Neural progenitor cell (in vitro differentiated cells): ENCODE data around the gene MTRF1L. TPM values are rescaled to one million over a fixed set of nuclear protein-coding genes. Genes with fewer than 3 reads are reported as not detected.
A peak's percentile ranks its signal among the peaks of the same experiment; 100 is the strongest.

Experiments used
- DNase-seq: peaks from one replicate; pipeline ENCODE4 v3.0.0-alpha.2; 2016; ENCODE audit warnings: low spot score
- H2AFZ ChIP-seq: fragments of 200-600 bp; sonication (generic); replicated peaks from 2 replicates; pipeline ENCODE4 v1.6.1; 2016; ENCODE audit warnings: antibody characterized with exemption
- H3F3A ChIP-seq: fragments of 200-600 bp; sonication (generic); 2 replicates; pipeline ENCODE4 v1.6.1; 2016; ENCODE audit warnings: antibody characterized with exemption, low read depth
- H3K27ac ChIP-seq: fragments of 200-600 bp; sonication (generic); 2 replicates; pipeline ENCODE4 v1.5.1; 2016; ENCODE audit warnings: mild to moderate bottlenecking
- H3K27me3 ChIP-seq: fragments of 200-600 bp; sonication (generic); 2 replicates; pipeline ENCODE4 v1.6.1; 2016; ENCODE audit warnings: mild to moderate bottlenecking, moderate library complexity
- H3K36me3 ChIP-seq: fragments of 200-600 bp; sonication (generic); 2 replicates; pipeline ENCODE4 v1.5.1; 2016
- H3K4me1 ChIP-seq: fragments of 200-600 bp; sonication (generic); 2 replicates; pipeline ENCODE4 v1.6.1; 2016; ENCODE audit warnings: mixed run types
- H3K4me2 ChIP-seq: fragments of 200-600 bp; sonication (generic); 2 replicates; pipeline ENCODE4 v1.6.1; 2016
- H3K4me3 ChIP-seq: fragments of 200-600 bp; sonication (generic); 2 replicates; pipeline ENCODE4 v1.5.1; 2016
- H3K79me2 ChIP-seq: fragments of 200-600 bp; sonication (generic); 2 replicates; pipeline ENCODE4 v1.6.1; 2016; ENCODE audit warnings: low read depth
- H3K9ac ChIP-seq: fragments of 200-600 bp; sonication (generic); 2 replicates; pipeline ENCODE4 v1.6.1; 2016
- H3K9me3 ChIP-seq: fragments of 200-600 bp; sonication (generic); 2 replicates; pipeline ENCODE4 v1.5.1; 2016; ENCODE audit warnings: low read depth
- H4K20me1 ChIP-seq: fragments of 200-600 bp; sonication (generic); 2 replicates; pipeline ENCODE4 v1.6.1; 2016; ENCODE audit warnings: low read depth
- H3K27ac Mint-ChIP-seq: 3 replicates; pipeline ENCODE4 v1.8.0; 2021; ENCODE audit warnings: mixed read lengths
- H3K27me3 Mint-ChIP-seq: 2 replicates; pipeline ENCODE4 v1.8.0; 2022; ENCODE audit warnings: low read depth, mild to moderate bottlenecking, inconsistent platforms, moderate library complexity, mixed read lengths; ENCODE audit not compliant: insufficient read depth
- H3K36me3 Mint-ChIP-seq: 3 replicates; pipeline ENCODE4 v1.8.0; 2021; ENCODE audit warnings: mixed read lengths
- H3K4me1 Mint-ChIP-seq: 3 replicates; pipeline ENCODE4 v1.8.0; 2021; ENCODE audit warnings: mixed read lengths
- H3K4me3 Mint-ChIP-seq: 3 replicates; pipeline ENCODE4 v1.8.0; 2021; ENCODE audit warnings: mild to moderate bottlenecking, moderate library complexity, mixed read lengths
- H3K9me3 Mint-ChIP-seq: 3 replicates; pipeline ENCODE4 v1.8.0; 2020; ENCODE audit warnings: mixed read lengths
- CTCF ChIP-seq: fragments of 200-600 bp; sonication (generic); IDR thresholded peaks from 2 replicates; pipeline ENCODE4 v1.5.1; 2017; ENCODE audit warnings: antibody characterized with exemption, mild to moderate bottlenecking
- EZH2 ChIP-seq: fragments of 200-600 bp; sonication (generic); IDR thresholded peaks from 2 replicates; pipeline ENCODE4 v1.6.1; 2017; ENCODE audit warnings: antibody characterized with exemption, mild to moderate bottlenecking, moderate library complexity
- EZH2phosphoT487 ChIP-seq: fragments of 200-600 bp; sonication (generic); IDR thresholded peaks from 2 replicates; pipeline ENCODE4 v1.6.1; 2017; ENCODE audit warnings: antibody characterized with exemption
- total RNA-seq: library from RNA; depleted of rRNA; stranded (reverse); fragments of >200 nt; gene quantifications from 2 replicates; pipeline ENCODE4 v1.2.3, GENCODE V29; 2015; ENCODE audit warnings: low replicate concordance

Gene MTRF1L
- total RNA-seq, 1 donor from 2014 or later: 29.0 TPM

GRCh38 chr6:153047386-153047785 lies 44.9 kb upstream of the MTRF1L start:
- Histone ChIP-seq H3F3A (no peaks in the 10 kb centered on the region), H2AFZ (no peak overlapping the region), H3K9me3 (no peaks in the 10 kb centered on the region), H3K9ac (no peak overlapping the region), H3K27me3 (no peaks in the 10 kb centered on the region), H3K4me2 (no peak overlapping the region), H3K27ac (no peak overlapping the region), H4K20me1 (no peaks in the 10 kb centered on the region), H3K4me3 (no peak overlapping the region), H3K79me2 (no peaks in the 10 kb centered on the region), H3K4me1 (peaks cover 9% of the 10 kb centered on the region), H3K36me3 (no peaks in the 10 kb centered on the region)
- DNase-seq: peak; percentile 17
- TF ChIP-seq EZH2: no peak
- no peak for TF ChIP-seq EZH2phosphoT487
- no peak for TF ChIP-seq CTCF
- H3K4me3 Mint-ChIP-seq: no peak overlapping the region
- no peaks in the 10 kb centered on the region for H3K27me3 Mint-ChIP-seq
- H3K36me3 Mint-ChIP-seq: peaks cover under 1% of the 10 kb centered on the region
- H3K4me1 Mint-ChIP-seq: no peaks in the 10 kb centered on the region
- H3K9me3 Mint-ChIP-seq: peaks cover 7% of the 10 kb centered on the region
- H3K27ac Mint-ChIP-seq: no peak overlapping the region

- Histone ChIP-seq H3K4me2 (no peak overlapping the region), H3K4me1 (peaks cover 9% of the 10 kb centered on the region), H3K36me3 (no peaks in the 10 kb centered on the region), H3K9ac (no peak overlapping the region), H3F3A (no peaks in the 10 kb centered on the region), H3K4me3 (no peak overlapping the region), H4K20me1 (no peaks in the 10 kb centered on the region), H2AFZ (no peak overlapping the region), H3K9me3 (no peaks in the 10 kb centered on the region), H3K27me3 (no peaks in the 10 kb centered on the region), H3K27ac (no peak overlapping the region), H3K79me2 (no peaks in the 10 kb centered on the region)
- Mint-ChIP-seq H3K36me3 (peaks cover 4% of the 10 kb centered on the region), H3K4me3 (no peak overlapping the region), H3K4me1 (no peaks in the 10 kb centered on the region), H3K9me3 (no peaks in the 10 kb centered on the region), H3K27me3 (no peaks in the 10 kb centered on the region), H3K27ac (no peak overlapping the region)
- no peak for TF ChIP-seq CTCF
- no peak for TF ChIP-seq EZH2
- TF ChIP-seq EZH2phosphoT487: no peak
- no peak for DNase-seq
Measured at GRCh38 chr6:153045271-153045670, 42.8 kb upstream of the MTRF1L start.

- Histone ChIP-seq H3K4me3 (no peak overlapping the region), H3K9me3 (no peaks in the 10 kb centered on the region), H3F3A (no peaks in the 10 kb centered on the region), H3K9ac (no peak overlapping the region), H3K4me2 (no peak overlapping the region), H3K27ac (no peak overlapping the region), H3K4me1 (peaks cover 9% of the 10 kb centered on the region), H2AFZ (no peak overlapping the region), H4K20me1 (no peaks in the 10 kb centered on the region), H3K27me3 (no peaks in the 10 kb centered on the region), H3K79me2 (no peaks in the 10 kb centered on the region), H3K36me3 (no peaks in the 10 kb centered on the region)
- no peaks in the 10 kb centered on the region for H3K4me1 Mint-ChIP-seq
- no peak overlapping the region for H3K27ac Mint-ChIP-seq
- H3K27me3 Mint-ChIP-seq: no peaks in the 10 kb centered on the region
- no peak for TF ChIP-seq EZH2phosphoT487
- TF ChIP-seq EZH2: no peak
- no peak for TF ChIP-seq CTCF
- H3K36me3 Mint-ChIP-seq: peaks cover 5% of the 10 kb centered on the region
- no peak overlapping the region for H3K4me3 Mint-ChIP-seq
- no peak for DNase-seq
- H3K9me3 Mint-ChIP-seq: no peaks in the 10 kb centered on the region
Measured at GRCh38 chr6:153044295-153044694, 41.8 kb upstream of the MTRF1L start.

GRCh38 chr6:153043719-153044118 lies 41.2 kb upstream of the MTRF1L start:
- TF ChIP-seq CTCF: no peak
- no peak for TF ChIP-seq EZH2phosphoT487
- TF ChIP-seq EZH2: no peak
- DNase-seq: no peak
- no peak overlapping the region for H3K4me2 ChIP-seq
- H3K79me2 ChIP-seq: no peaks in the 10 kb centered on the region
- H2AFZ ChIP-seq: no peak overlapping the region
- Mint-ChIP-seq H3K4me1 (no peaks in the 10 kb centered on the region), H3K36me3 (peaks cover 5% of the 10 kb centered on the region), H3K4me3 (no peak overlapping the region), H3K27me3 (no peaks in the 10 kb centered on the region), H3K9me3 (no peaks in the 10 kb centered on the region), H3K27ac (no peak overlapping the region)
- no peaks in the 10 kb centered on the region for H3K36me3 ChIP-seq
- H3K9ac ChIP-seq: no peak overlapping the region
- H3K4me1 ChIP-seq: peaks cover 9% of the 10 kb centered on the region
- H3K9me3 ChIP-seq: no peaks in the 10 kb centered on the region
- no peaks in the 10 kb centered on the region for H4K20me1 ChIP-seq
- no peak overlapping the region for H3K27ac ChIP-seq
- no peaks in the 10 kb centered on the region for H3K27me3 ChIP-seq
- H3F3A ChIP-seq: no peaks in the 10 kb centered on the region
- H3K4me3 ChIP-seq: no peak overlapping the region
